K562 (cell line): ENCODE data around the gene SKP2. TPM values are rescaled to one million over a fixed set of nuclear protein-coding genes. Genes with fewer than 3 reads are reported as not detected.

Experiments
- EP400 ChIP-seq: fragments of 450-650 bp; IDR thresholded peaks from 2 replicates; pipeline ENCODE4 v1.6.1; 2017; ENCODE audit warnings: antibody characterized with exemption, mild to moderate bottlenecking, moderate library complexity
- JUND ChIP-seq, 2 experiments: IDR thresholded peaks; 2 replicates in 1 of 2; 3 replicates in 1 of 2; pipeline ENCODE4 v1.6.1; 2011; ENCODE audit warnings: borderline replicate concordance in 2 of 2, low read depth in 2 of 2, low read length in 2 of 2, improper control_type of control experiment in 1 of 2, missing biosample characterization in 1 of 2, missing genetic modification characterization in 1 of 2, missing genetic modification reagents in 1 of 2
- MYC ChIP-seq, 2 experiments: fragments of 250-450 bp in 1 of 2; sonication (Bioruptor Pico) in 1 of 2; IDR thresholded peaks; 2 replicates each; pipeline versions ENCODE4 v1.5.1 to v1.6.1; 2012 to 2021; ENCODE audit warnings: low read depth in 2 of 2, borderline replicate concordance in 1 of 2, improper control_type of control experiment in 1 of 2, low read length in 1 of 2, mild to moderate bottlenecking in 1 of 2, moderate library complexity in 1 of 2
- NFE2 ChIP-seq: IDR thresholded peaks from 2 replicates; pipeline ENCODE4 v1.6.1; 2014; ENCODE audit warnings: antibody characterized with exemption, low read depth
- PHF8 ChIP-seq: fragments of 200-600 bp; sonication (generic); IDR thresholded peaks from 2 replicates; pipeline ENCODE4 v1.6.1; 2012; ENCODE audit warnings: mixed run types, mild to moderate bottlenecking, inconsistent platforms, low read length, moderate library complexity, borderline replicate concordance
- RB1 ChIP-seq: fragments of 450-650 bp; IDR thresholded peaks from 2 replicates; pipeline ENCODE4 v1.6.1; 2017; ENCODE audit warnings: low read depth, mild to moderate bottlenecking
- SLC30A9 ChIP-seq: fragments of 250-450 bp; sonication (Bioruptor Pico); IDR thresholded peaks from 2 replicates; pipeline ENCODE4 v1.8.0; 2022; ENCODE audit warnings: mild to moderate bottlenecking, moderate library complexity
- TAF9B ChIP-seq: fragments of 450-650 bp; IDR thresholded peaks from 2 replicates; pipeline ENCODE4 v1.6.1; 2018; ENCODE audit warnings: mild to moderate bottlenecking; ENCODE audit not compliant: partially characterized antibody
- TEAD4 ChIP-seq, 2 experiments: sonication (generic) in 1 of 2; formaldehyde crosslinking in 1 of 2; IDR thresholded peaks; 2 replicates each; pipeline versions ENCODE4 v1.6.1 to v1.8.0; 2012 to 2022; ENCODE audit warnings: borderline replicate concordance in 1 of 2, inconsistent platforms in 1 of 2, low read length in 1 of 2, mild to moderate bottlenecking in 1 of 2, missing genetic modification reagents in 1 of 2
- ZKSCAN1 ChIP-seq: fragments of 150-350 bp; IDR thresholded peaks from 2 replicates; pipeline ENCODE4 v1.6.1; 2016; ENCODE audit warnings: low read depth, low read length
- ZNF766 ChIP-seq: fragments of 200-800 bp; sonication (Bioruptor generic); conservative IDR thresholded peaks from 2 replicates; pipeline ENCODE4 v1.6.1; 2016; ENCODE audit warnings: missing genetic modification characterization, missing compliant biosample characterization
- polyA plus RNA-seq, 8 experiments: library from polyadenylated mRNA; depleted of rRNA in 4 of 8; stranded (reverse) in 5 of 8; unstranded in 3 of 8; fragments of >200 nt; fragmentation: Nextera tagmentation in 2 of 8; fragmentation: Illumina TruSeq in 1 of 8; extraction: Ambion mirVana in 2 of 8; extraction: Trizol in 1 of 8; gene quantifications; 2 replicates each; pipeline versions ENCODE4 v1.2.1 to v1.2.3, GENCODE V29; 2011 to 2014; ENCODE audit warnings: inconsistent platforms in 1 of 8, missing spikeins in 1 of 8
- total RNA-seq, 7 experiments: library from RNA; depleted of rRNA in 6 of 7; stranded (reverse); fragments of >200 nt in 6 of 7; fragmentation: Illumina TruSeq in 2 of 7; extraction: Trizol in 2 of 7; gene quantifications; 2 replicates each; pipeline versions ENCODE4 v1.2.1 to v1.2.3, GENCODE V29; 2011 to 2021; ENCODE audit warnings: low replicate concordance in 1 of 7
- TF ChIP-seq, protein P1 (sequence below), 3 experiments: fragments of 200-800 bp in 1 of 3; sonication (Bioruptor generic) in 1 of 3; sonication (generic) in 1 of 3; formaldehyde crosslinking in 1 of 3; IDR thresholded peaks; 2 replicates each; pipeline versions ENCODE4 v1.6.1 to v1.8.0; 2016 to 2022; ENCODE audit warnings: mild to moderate bottlenecking in 2 of 3, missing compliant biosample characterization in 2 of 3, missing genetic modification characterization in 2 of 3, missing genetic modification reagents in 1 of 3
- TF ChIP-seq, protein P2 (sequence below): fragments of 450-650 bp; IDR thresholded peaks from 2 replicates; pipeline ENCODE4 v1.6.1; 2018; ENCODE audit not compliant: partially characterized antibody
- TF ChIP-seq, protein P3 (sequence below): fragments of 250-450 bp; sonication (Bioruptor Pico); IDR thresholded peaks from 2 replicates; pipeline ENCODE4 v1.4.0; 2020; ENCODE audit warnings: mild to moderate bottlenecking, moderate library complexity, borderline replicate concordance

SKP2 gene
- total and polyA plus RNA-seq, 9 of the 15 experiments (the other 6 are each of a cell fraction or from before 2014, with no cell fraction given) = 30.0 to 97.5 (median 80.8) TPM

DNA sequence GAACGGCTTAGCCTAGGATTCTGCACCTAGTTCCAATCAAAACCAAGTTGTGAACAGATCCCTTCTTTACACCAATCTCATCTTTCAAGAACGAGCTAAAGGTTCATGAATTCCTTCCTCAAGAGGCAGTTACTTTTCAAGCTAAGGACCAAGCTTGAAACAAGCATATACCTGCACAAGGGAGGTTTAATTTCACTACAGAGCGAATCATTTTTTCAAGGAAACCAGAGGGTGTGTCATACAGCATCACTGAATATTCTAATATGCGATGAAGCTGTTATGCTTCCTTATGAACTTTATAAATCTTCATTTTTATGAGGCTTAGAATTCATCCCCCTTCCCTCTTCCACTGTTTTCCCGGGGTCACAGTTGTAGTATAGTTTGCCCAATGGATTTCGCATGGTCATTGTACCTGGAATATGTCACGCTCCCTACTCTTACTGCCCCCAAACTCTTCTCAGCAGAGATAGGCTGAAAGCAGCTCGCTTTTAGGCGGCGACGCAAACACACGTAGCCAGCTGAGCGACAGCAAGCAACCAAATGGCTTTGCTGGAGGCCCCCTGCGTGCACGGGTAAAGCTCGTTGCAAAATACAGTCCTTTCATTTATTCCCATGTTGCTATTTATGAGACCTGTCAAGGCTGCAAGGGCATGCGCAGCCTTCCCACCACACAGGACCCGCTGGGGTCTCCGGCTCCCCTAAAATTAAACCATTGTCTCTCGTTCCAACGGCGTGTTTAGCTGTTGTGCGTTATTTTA, 1.1 kb upstream of the SKP2 start (continued):
- TF ChIP-seq, protein P1, sequence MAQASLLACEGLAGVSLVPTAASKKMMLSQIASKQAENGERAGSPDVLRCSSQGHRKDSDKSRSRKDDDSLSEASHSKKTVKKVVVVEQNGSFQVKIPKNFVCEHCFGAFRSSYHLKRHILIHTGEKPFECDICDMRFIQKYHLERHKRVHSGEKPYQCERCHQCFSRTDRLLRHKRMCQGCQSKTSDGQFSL (CRISPR knock-in tag; IDR thresholded peaks at IDR 0.05) = no peak
- TF ChIP-seq, protein P1 (tag; IDR thresholded peaks at IDR 0.05) = no peak
- TF ChIP-seq MYC (IDR thresholded peaks at IDR 0.05; ENCODE audit: low read depth, low read length) = peak; percentile 84
- TF ChIP-seq MYC (CRISPR knock-in tag; IDR thresholded peaks at IDR 0.05; ENCODE audit: borderline replicate concordance, low read depth) = no peak
- TF ChIP-seq RB1 = peak; percentile 43; the same call in 1 of the 2 replicates
- TF ChIP-seq TAF9B = peak; percentile 61
- TF ChIP-seq, protein P2, sequence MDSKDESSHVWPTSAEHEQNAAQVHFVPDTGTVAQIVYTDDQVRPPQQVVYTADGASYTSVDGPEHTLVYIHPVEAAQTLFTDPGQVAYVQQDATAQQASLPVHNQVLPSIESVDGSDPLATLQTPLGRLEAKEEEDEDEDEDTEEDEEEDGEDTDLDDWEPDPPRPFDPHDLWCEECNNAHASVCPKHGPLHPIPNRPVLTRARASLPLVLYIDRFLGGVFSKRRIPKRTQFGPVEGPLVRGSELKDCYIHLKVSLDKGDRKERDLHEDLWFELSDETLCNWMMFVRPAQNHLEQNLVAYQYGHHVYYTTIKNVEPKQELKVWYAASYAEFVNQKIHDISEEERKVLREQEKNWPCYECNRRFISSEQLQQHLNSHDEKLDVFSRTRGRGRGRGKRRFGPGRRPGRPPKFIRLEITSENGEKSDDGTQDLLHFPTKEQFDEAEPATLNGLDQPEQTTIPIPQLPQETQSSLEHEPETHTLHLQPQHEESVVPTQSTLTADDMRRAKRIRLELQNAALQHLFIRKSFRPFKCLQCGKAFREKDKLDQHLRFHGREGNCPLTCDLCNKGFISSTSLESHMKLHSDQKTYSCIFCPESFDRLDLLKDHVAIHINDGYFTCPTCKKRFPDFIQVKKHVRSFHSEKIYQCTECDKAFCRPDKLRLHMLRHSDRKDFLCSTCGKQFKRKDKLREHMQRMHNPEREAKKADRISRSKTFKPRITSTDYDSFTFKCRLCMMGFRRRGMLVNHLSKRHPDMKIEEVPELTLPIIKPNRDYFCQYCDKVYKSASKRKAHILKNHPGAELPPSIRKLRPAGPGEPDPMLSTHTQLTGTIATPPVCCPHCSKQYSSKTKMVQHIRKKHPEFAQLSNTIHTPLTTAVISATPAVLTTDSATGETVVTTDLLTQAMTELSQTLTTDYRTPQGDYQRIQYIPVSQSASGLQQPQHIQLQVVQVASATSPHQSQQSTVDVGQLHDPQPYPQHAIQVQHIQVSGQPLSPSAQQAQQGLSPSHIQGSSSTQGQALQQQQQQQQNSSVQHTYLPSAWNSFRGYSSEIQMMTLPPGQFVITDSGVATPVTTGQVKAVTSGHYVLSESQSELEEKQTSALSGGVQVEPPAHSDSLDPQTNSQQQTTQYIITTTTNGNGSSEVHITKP = peak; percentile 24
- no peak for TF ChIP-seq ZKSCAN1
- peak; percentile 58; the same call in 1 of the 2 replicates for TF ChIP-seq PHF8
- TF ChIP-seq ZNF766 = 0 out of 2 replicates have a peak, but pooled peaks have one; percentile 30
- TF ChIP-seq, protein P3, sequence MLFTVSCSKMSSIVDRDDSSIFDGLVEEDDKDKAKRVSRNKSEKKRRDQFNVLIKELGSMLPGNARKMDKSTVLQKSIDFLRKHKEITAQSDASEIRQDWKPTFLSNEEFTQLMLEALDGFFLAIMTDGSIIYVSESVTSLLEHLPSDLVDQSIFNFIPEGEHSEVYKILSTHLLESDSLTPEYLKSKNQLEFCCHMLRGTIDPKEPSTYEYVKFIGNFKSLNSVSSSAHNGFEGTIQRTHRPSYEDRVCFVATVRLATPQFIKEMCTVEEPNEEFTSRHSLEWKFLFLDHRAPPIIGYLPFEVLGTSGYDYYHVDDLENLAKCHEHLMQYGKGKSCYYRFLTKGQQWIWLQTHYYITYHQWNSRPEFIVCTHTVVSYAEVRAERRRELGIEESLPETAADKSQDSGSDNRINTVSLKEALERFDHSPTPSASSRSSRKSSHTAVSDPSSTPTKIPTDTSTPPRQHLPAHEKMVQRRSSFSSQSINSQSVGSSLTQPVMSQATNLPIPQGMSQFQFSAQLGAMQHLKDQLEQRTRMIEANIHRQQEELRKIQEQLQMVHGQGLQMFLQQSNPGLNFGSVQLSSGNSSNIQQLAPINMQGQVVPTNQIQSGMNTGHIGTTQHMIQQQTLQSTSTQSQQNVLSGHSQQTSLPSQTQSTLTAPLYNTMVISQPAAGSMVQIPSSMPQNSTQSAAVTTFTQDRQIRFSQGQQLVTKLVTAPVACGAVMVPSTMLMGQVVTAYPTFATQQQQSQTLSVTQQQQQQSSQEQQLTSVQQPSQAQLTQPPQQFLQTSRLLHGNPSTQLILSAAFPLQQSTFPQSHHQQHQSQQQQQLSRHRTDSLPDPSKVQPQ (CRISPR knock-in tag) = no peak
- peak; percentile 91 for TF ChIP-seq NFE2
- no peak for TF ChIP-seq JUND (IDR thresholded peaks at IDR 0.05; ENCODE audit: borderline replicate concordance, low read depth, low read length)
- TF ChIP-seq JUND (tag; IDR thresholded peaks at IDR 0.05; ENCODE audit: borderline replicate concordance, low read depth, low read length) = peak; percentile 54; the same call in 1 of the 3 replicates
- no peak for TF ChIP-seq SLC30A9 (CRISPR knock-in tag)
- no peak; the same call in 1 of the 2 replicates for TF ChIP-seq TEAD4 (IDR thresholded peaks at IDR 0.05; ENCODE audit: low read length)
- no peak for TF ChIP-seq TEAD4 (CRISPR knock-in tag; IDR thresholded peaks at IDR 0.05; ENCODE audit: borderline replicate concordance)
- peak; percentile 71 for TF ChIP-seq EP400
